Naive thymus-derived CD4-positive, alpha-beta T cell (primary cell): ENCODE data around the gene MED13. TPM values are rescaled to one million over a fixed set of nuclear protein-coding genes. Genes with fewer than 3 reads are reported as not detected.

Source experiments
- ATAC-seq: fragments of 150-1000 bp; cut with Tn5 transposase; 2 replicates; pipeline ENCODE4 v1.10.0; 2021; ENCODE audit warnings: mild to moderate bottlenecking, moderate library complexity
- CTCF ChIA-PET: fragments of 350-600 bp; sonication (Branson Sonifier 250); formaldehyde crosslinking; loops from one replicate; lab custom pipeline; 2021; ENCODE audit warnings: antibody characterized with exemption; lab: Charles Lee
- POLR2A ChIA-PET: fragments of 350-600 bp; sonication (Branson Sonifier 250); formaldehyde crosslinking; loops from one replicate; lab custom pipeline; 2021; ENCODE audit warnings: antibody characterized with exemption, inconsistent platforms; lab: Charles Lee
- DNase-seq, 9 donors: peaks; one replicate each; pipeline versions ENCODE4 v3.0.0 to v3.0.0-alpha.2; 2020 to 2022; ENCODE audit warnings: mixed read lengths in 1 of 9
- H3K27ac ChIP-seq: one replicate; pipeline ENCODE4 v1.7.0; 2013; ENCODE audit warnings: mild to moderate bottlenecking, low read depth, low read length, moderate library complexity
- H3K27me3 ChIP-seq, 2 donors: one replicate each; pipeline ENCODE4 v1.7.0; 2013; ENCODE audit warnings: low read length in 2 of 2, mild to moderate bottlenecking in 2 of 2, moderate library complexity in 2 of 2; ENCODE audit not compliant: control insufficient read depth in 2 of 2, insufficient read depth in 2 of 2
- H3K36me3 ChIP-seq, 3 experiments: 1 replicate in 2 of 3; 2 replicates in 1 of 3; pipeline ENCODE4 v1.7.0; 2013; ENCODE audit warnings: low read length in 3 of 3, mild to moderate bottlenecking in 3 of 3, moderate library complexity in 1 of 3; ENCODE audit not compliant: insufficient read depth in 3 of 3, control insufficient read depth in 2 of 3
- H3K4me1 ChIP-seq, 2 donors: one replicate each; pipeline ENCODE4 v1.7.0; 2013; ENCODE audit warnings: low read length in 2 of 2, mild to moderate bottlenecking in 2 of 2, moderate library complexity in 1 of 2; ENCODE audit not compliant: control insufficient read depth in 2 of 2, insufficient read depth in 2 of 2
- H3K4me3 ChIP-seq: 2 replicates; pipeline ENCODE4 v1.7.0; 2013; ENCODE audit warnings: mild to moderate bottlenecking, low read length
- H3K9me3 ChIP-seq, 3 experiments: 1 replicate in 2 of 3; 2 replicates in 1 of 3; pipeline ENCODE4 v1.7.0; 2013; ENCODE audit warnings: low read length in 3 of 3; ENCODE audit not compliant: control insufficient read depth in 2 of 3
- H3K27ac Mint-ChIP-seq, 9 donors: one replicate each; pipeline ENCODE4 v1.8.0; 2020 to 2022; ENCODE audit warnings: mixed read lengths in 9 of 9, mild to moderate bottlenecking in 8 of 9, moderate library complexity in 5 of 9, inconsistent platforms in 2 of 9
- H3K27me3 Mint-ChIP-seq, 5 donors: one replicate each; pipeline ENCODE4 v1.8.0; 2021 to 2022; ENCODE audit warnings: mixed read lengths in 5 of 5, mild to moderate bottlenecking in 1 of 5
- H3K36me3 Mint-ChIP-seq, 5 donors: one replicate each; pipeline ENCODE4 v1.8.0; 2020 to 2022; ENCODE audit warnings: mixed read lengths in 5 of 5, mild to moderate bottlenecking in 3 of 5, inconsistent platforms in 1 of 5
- H3K4me1 Mint-ChIP-seq, 7 donors: one replicate each; pipeline ENCODE4 v1.8.0; 2020 to 2022; ENCODE audit warnings: mixed read lengths in 7 of 7, mild to moderate bottlenecking in 3 of 7, inconsistent platforms in 1 of 7
- H3K4me3 Mint-ChIP-seq, 10 donors: one replicate each; pipeline ENCODE4 v1.8.0; 2020 to 2022; ENCODE audit warnings: mild to moderate bottlenecking in 10 of 10, mixed read lengths in 10 of 10, moderate library complexity in 6 of 10, inconsistent platforms in 2 of 10
- H3K9me3 Mint-ChIP-seq, 11 donors: one replicate each; pipeline ENCODE4 v1.8.0; 2020 to 2022; ENCODE audit warnings: mixed read lengths in 11 of 11, mild to moderate bottlenecking in 4 of 11, inconsistent platforms in 1 of 11, moderate library complexity in 1 of 11
- intact Hi-C, 2 donors: fragments of 100-400 bp; cut with micrococcal nuclease; formaldehyde crosslinking; loops; one replicate each; pipeline ENCODE4 v1.15.1; 2023
- polyA plus RNA-seq, 2 donors: library from polyadenylated mRNA; unstranded; fragments of 300-500 nt; fragmentation: Illumina TruSeq; gene quantifications; one replicate each; pipeline ENCODE4 v1.2.3, GENCODE V29; 2021
- total RNA-seq, 6 experiments: library from RNA in 5 of 6; stranded (reverse) in 5 of 6; gene quantifications; 1 replicate in 5 of 6; 2 replicates in 1 of 6; pipeline ENCODE4 v1.2.3 and lab custom pipeline; 2021 to 2026

The MED13 gene
- total and polyA plus RNA-seq, 7 experiments from 2014 or later, result 3.6 to 84.8 (median 70.0) TPM

- Mint-ChIP-seq H3K4me3 (no peak overlapping the region), H3K27me3 (no peaks in the 10 kb centered on the region), H3K4me1 (peaks cover 0 to 26% (median 16%) of the 10 kb centered on the region in 7 donors), H3K27ac (peak overlapping the region in 2 of 9 donors; percentile 8 to 36), H3K36me3 (peaks cover 19 to 49% (median 23%) of the 10 kb centered on the region in 5 donors), H3K9me3 (no peaks in the 10 kb centered on the region)
- CTCF ChIA-PET, result no interaction called here
- Histone ChIP-seq H3K4me3 (no peak overlapping the region), H3K27me3 (no peaks in the 10 kb centered on the region), H3K27ac (no peak overlapping the region), H3K9me3 (no peaks in the 10 kb centered on the region), H3K4me1 (no peaks in the 10 kb centered on the region), H3K36me3 (peaks cover 4 to 69% (median 16%) of the 10 kb centered on the region in 3 experiments)
- POLR2A ChIA-PET, result no interaction called here
- intact Hi-C loops, result no loop called here
- DNase-seq (no peak), ATAC-seq (no peak)
Observed at GRCh38 chr17:61984821-61985220, 80.3 kb downstream of the MED13 start.

- H3K4me1 Mint-ChIP-seq, result peaks cover 0 to 25% (median 16%) of the 10 kb centered on the region in 7 donors
- peaks cover 18 to 64% (median 39%) of the 10 kb centered on the region in 5 donors for H3K36me3 Mint-ChIP-seq
- no peak overlapping the region for H3K27ac ChIP-seq
- no peak overlapping the region for H3K4me3 Mint-ChIP-seq
- no peaks in the 10 kb centered on the region for H3K9me3 Mint-ChIP-seq
- H3K27me3 Mint-ChIP-seq, result no peaks in the 10 kb centered on the region
- H3K27ac Mint-ChIP-seq, result peak overlapping the region in 5 of 9 donors; percentile 2 to 76 (median 12)
- H3K4me1 ChIP-seq, result no peaks in the 10 kb centered on the region
- DNase-seq (no peak), ATAC-seq (no peak)
- intact Hi-C loops, result no loop called here
- peaks cover 4 to 62% (median 16%) of the 10 kb centered on the region in 3 experiments for H3K36me3 ChIP-seq
- POLR2A ChIA-PET, result no interaction called here
- no peak overlapping the region for H3K4me3 ChIP-seq
- no peaks in the 10 kb centered on the region for H3K27me3 ChIP-seq
- H3K9me3 ChIP-seq, result no peaks in the 10 kb centered on the region
- CTCF ChIA-PET, result no interaction called here
Observed at GRCh38 chr17:61981323-61981722, 83.8 kb downstream of the MED13 start.

- no peak overlapping the region for H3K4me3 Mint-ChIP-seq
- H3K27ac Mint-ChIP-seq, result peak overlapping the region in 3 of 9 donors; percentile 6 to 47 (median 17)
- ChIA-PET CTCF (interaction anchor here (0.7 kb wide), 1 partner anchor 15 kb away, joined by 4 read pairs; no protein-coding TSS in a partner anchor), POLR2A (no interaction called here)
- Histone ChIP-seq H3K4me1 (no peaks in the 10 kb centered on the region), H3K27me3 (no peaks in the 10 kb centered on the region), H3K27ac (no peak overlapping the region), H3K4me3 (no peak overlapping the region), H3K9me3 (no peaks in the 10 kb centered on the region), H3K36me3 (peaks cover 4 to 58% (median 16%) of the 10 kb centered on the region in 3 experiments)
- intact Hi-C loops, result no loop called here
- DNase-seq (no peak), ATAC-seq (no peak)
- H3K36me3 Mint-ChIP-seq, result peaks cover 18 to 65% (median 43%) of the 10 kb centered on the region in 5 donors
- peaks cover 0 to 28% (median 19%) of the 10 kb centered on the region in 7 donors for H3K4me1 Mint-ChIP-seq
- H3K27me3 Mint-ChIP-seq, result no peaks in the 10 kb centered on the region
- H3K9me3 Mint-ChIP-seq, result no peaks in the 10 kb centered on the region
Observed at GRCh38 chr17:61980535-61980934, 84.5 kb downstream of the MED13 start.

GRCh38 chr17:61974115-61974514, 91.0 kb downstream of the MED13 start:
- ChIA-PET CTCF (no interaction called here), POLR2A (no interaction called here)
- Histone ChIP-seq H3K27ac (no peak overlapping the region), H3K4me1 (no peaks in the 10 kb centered on the region), H3K36me3 (peaks cover 0 to 23% (median 0%) of the 10 kb centered on the region in 3 experiments), H3K9me3 (no peaks in the 10 kb centered on the region), H3K27me3 (no peaks in the 10 kb centered on the region), H3K4me3 (no peak overlapping the region)
- intact Hi-C loops, result no loop called here
- Mint-ChIP-seq H3K9me3 (no peaks in the 10 kb centered on the region), H3K4me3 (no peak overlapping the region), H3K27me3 (no peaks in the 10 kb centered on the region), H3K4me1 (peaks cover 4 to 18% (median 14%) of the 10 kb centered on the region in 7 donors), H3K36me3 (peaks cover 0 to 26% (median 19%) of the 10 kb centered on the region in 5 donors), H3K27ac (peak overlapping the region in 5 of 9 donors; percentile 14 to 75 (median 34))
- DNase-seq, result no peak
- ATAC-seq, result no peak

GRCh38 chr17:61972311-61972710, 92.8 kb downstream of the MED13 start:
- intact Hi-C loops, result no loop called here
- H3K4me1 Mint-ChIP-seq, result peaks cover 4 to 21% (median 13%) of the 10 kb centered on the region in 7 donors
- Histone ChIP-seq H3K4me3 (no peak overlapping the region), H3K36me3 (peaks cover 0 to 30% (median 0%) of the 10 kb centered on the region in 3 experiments), H3K27ac (no peak overlapping the region), H3K27me3 (no peaks in the 10 kb centered on the region), H3K4me1 (no peaks in the 10 kb centered on the region), H3K9me3 (no peaks in the 10 kb centered on the region)
- H3K36me3 Mint-ChIP-seq, result peaks cover 0 to 19% (median 19%) of the 10 kb centered on the region in 5 donors
- ChIA-PET POLR2A (no interaction called here), CTCF (no interaction called here)
- H3K4me3 Mint-ChIP-seq, result no peak overlapping the region
- no peak for DNase-seq
- H3K9me3 Mint-ChIP-seq, result no peaks in the 10 kb centered on the region
- H3K27me3 Mint-ChIP-seq, result no peaks in the 10 kb centered on the region
- no peak for ATAC-seq
- no peak overlapping the region for H3K27ac Mint-ChIP-seq

- Mint-ChIP-seq H3K4me1 (peaks cover 4 to 11% (median 6%) of the 10 kb centered on the region in 7 donors), H3K4me3 (no peak overlapping the region), H3K9me3 (no peaks in the 10 kb centered on the region), H3K27me3 (no peaks in the 10 kb centered on the region), H3K27ac (peak overlapping the region in 1 of 9 donors; percentile 30), H3K36me3 (peaks cover 0 to 16% (median 12%) of the 10 kb centered on the region in 5 donors)
- Histone ChIP-seq H3K36me3 (peaks cover 3 to 41% (median 5%) of the 10 kb centered on the region in 3 experiments), H3K27me3 (no peaks in the 10 kb centered on the region), H3K4me1 (no peaks in the 10 kb centered on the region), H3K4me3 (no peak overlapping the region), H3K27ac (no peak overlapping the region), H3K9me3 (no peaks in the 10 kb centered on the region)
- ATAC-seq (no peak), DNase-seq (no peak)
- ChIA-PET POLR2A (no interaction called here), CTCF (no interaction called here)
- intact Hi-C loops, result no loop called here
Observed at GRCh38 chr17:61970030-61970429, 95.0 kb downstream of the MED13 start.

GRCh38 chr17:61968757-61969156, 96.3 kb downstream of the MED13 start:
- peak overlapping the region in 1 of 9 donors; percentile 9 for H3K27ac Mint-ChIP-seq
- ChIA-PET CTCF (no interaction called here), POLR2A (no interaction called here)
- no peaks in the 10 kb centered on the region for H3K9me3 Mint-ChIP-seq
- H3K4me1 Mint-ChIP-seq, result peaks cover 0 to 4% (median 0%) of the 10 kb centered on the region in 7 donors
- no peaks in the 10 kb centered on the region for H3K27me3 ChIP-seq
- H3K27me3 Mint-ChIP-seq, result no peaks in the 10 kb centered on the region
- no peaks in the 10 kb centered on the region for H3K9me3 ChIP-seq
- H3K27ac ChIP-seq, result no peak overlapping the region
- ATAC-seq (no peak), DNase-seq (no peak)
- H3K36me3 Mint-ChIP-seq, result peaks cover 0 to 21% (median 12%) of the 10 kb centered on the region in 5 donors
- H3K4me3 Mint-ChIP-seq, result no peak overlapping the region
- intact Hi-C loops, result loop anchor here in 1 of 2 donors (5.0 kb wide), 1 partner anchor 99 kb away; the partner anchor contains the start of gene MED13
- H3K4me3 ChIP-seq, result no peak overlapping the region
- H3K4me1 ChIP-seq, result no peaks in the 10 kb centered on the region
- peaks cover 3 to 53% (median 10%) of the 10 kb centered on the region in 3 experiments for H3K36me3 ChIP-seq
